Inferior parietal cortex (tissue), 1 donor: ENCODE measurements around the gene CLTCL1.

Experiments used
- DNase-seq: peaks from one replicate; pipeline ENCODE4 v3.0.0-alpha.2; 2016; ENCODE audit errors: extremely low spot score

CLTCL1 gene

DNA sequence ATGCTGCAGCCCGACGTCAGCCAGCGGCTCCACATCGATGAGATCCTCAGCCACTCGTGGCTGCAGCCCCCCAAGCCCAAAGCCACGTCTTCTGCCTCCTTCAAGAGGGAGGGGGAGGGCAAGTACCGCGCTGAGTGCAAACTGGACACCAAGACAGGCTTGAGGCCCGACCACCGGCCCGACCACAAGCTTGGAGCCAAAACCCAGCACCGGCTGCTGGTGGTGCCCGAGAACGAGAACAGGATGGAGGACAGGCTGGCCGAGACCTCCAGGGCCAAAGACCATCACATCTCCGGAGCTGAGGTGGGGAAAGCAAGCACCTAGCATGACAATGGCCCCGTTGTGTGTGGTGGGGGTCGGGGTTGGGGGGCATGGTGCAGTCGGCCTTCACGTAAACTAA is 159.4 kb downstream of the CLTCL1 start:
- DNase-seq: no peak

DNA sequence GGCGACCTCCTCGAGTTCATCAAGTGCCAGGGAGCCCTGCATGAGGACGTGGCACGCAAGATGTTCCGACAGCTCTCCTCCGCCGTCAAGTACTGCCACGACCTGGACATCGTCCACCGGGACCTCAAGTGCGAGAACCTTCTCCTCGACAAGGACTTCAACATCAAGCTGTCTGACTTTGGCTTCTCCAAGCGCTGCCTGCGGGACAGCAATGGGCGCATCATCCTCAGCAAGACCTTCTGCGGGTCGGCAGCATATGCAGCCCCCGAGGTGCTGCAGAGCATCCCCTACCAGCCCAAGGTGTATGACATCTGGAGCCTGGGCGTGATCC is 159.9 kb downstream of the CLTCL1 start:
- no peak for DNase-seq

DNA sequence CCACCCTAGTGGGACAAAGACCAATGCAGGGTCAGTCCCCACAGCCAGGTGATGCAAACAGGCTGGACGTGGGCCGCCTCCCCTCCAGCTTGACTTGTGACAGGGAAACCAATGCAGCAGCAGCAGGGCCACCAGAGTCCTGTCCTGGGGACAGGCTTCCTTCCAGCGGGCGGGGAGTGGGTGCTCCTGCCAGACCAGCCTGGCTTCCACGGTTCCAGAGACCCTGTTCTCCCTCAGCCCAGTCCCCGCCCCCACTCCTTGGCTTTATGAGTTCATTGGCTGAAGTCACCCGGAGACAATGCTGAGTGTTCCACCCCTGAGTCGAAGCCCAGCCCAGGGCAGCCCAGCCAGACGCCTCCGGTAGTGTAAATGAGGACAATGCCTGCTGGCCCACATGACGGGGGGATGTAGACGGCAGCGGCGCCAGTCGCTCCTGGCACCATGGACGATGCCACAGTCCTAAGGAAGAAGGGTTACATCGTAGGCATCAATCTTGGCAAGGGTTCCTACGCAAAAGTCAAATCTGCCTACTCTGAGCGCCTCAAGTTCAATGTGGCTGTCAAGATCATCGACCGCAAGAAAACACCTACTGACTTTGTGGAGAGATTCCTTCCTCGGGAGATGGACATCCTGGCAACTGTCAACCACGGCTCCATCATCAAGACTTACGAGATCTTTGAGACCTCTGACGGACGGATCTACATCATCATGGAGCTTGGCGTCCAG is 160.4 kb downstream of the CLTCL1 start, which contains the start of gene TSSK2:
TSS of gene TSSK2 (plus strand) at position 350 of the 726 bp plus-strand sequence. CDS start at position 442, 92 bp downstream.
- DNase-seq: no peak

DNA sequence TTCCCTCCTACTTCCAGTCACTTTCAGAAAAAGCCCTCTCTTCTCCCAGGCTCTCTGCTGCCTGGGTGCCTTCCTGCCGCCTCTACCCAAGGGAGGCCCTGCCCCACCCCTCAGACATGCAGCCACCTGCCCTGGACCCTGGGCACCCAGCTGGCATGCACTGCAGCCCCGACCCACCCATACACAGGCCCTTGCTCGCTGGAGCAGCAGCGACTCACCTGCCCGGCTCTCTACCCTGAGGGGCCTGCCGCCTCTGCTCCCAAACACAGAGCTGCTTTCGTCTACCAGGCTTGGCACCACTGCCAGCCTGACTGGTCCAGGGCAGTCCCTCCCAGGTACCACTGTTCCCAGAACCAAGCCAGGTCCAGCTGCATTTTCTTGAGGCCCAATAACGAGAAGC is 161.6 kb downstream of the CLTCL1 start:
- DNase-seq: no peak
